GM21786 (cell line): ENCODE data around the gene ADAMTS8.

Source experiments
- ATAC-seq: cut with Tn5 transposase; IDR thresholded peaks from one replicate; pipeline ENCODE4 v1.9.1; 2021; ENCODE audit not compliant: unreplicated experiment

Gene ADAMTS8

DNA sequence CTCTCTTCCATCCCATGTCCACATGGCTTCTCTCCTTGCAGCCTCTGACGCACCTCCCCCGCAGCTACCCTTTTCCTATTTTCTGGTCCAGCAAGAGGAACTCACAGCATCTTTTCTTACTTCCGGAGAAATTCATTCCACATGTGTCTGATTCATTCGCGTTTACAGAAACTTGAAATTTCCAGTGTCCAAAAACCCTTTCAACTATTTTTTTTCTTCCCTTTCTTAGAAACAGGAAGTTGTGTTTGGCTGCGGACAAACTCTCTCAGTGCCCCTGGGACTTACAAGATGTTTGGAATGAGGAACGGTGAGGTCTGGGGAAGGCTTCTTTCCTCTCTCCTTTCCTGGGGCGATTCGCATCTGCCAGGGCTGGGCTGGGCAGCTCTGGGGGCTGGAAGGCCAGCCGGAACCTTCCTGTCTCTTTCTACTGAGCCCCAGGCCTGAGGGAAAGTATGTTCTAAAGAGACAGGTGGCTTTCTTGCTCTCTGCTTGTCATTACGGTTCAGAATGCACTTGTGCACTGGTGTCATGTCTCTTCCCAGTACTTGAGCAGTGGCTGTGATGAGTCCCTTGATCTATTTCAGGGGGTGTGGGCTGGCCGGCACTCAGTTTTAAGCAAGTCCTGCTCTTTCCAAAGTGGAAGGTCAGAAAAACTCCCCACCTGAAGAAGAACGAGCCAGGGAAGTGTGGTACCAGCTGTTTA, 27.5 kb downstream of the ADAMTS8 start:
- no peak for ATAC-seq

DNA sequence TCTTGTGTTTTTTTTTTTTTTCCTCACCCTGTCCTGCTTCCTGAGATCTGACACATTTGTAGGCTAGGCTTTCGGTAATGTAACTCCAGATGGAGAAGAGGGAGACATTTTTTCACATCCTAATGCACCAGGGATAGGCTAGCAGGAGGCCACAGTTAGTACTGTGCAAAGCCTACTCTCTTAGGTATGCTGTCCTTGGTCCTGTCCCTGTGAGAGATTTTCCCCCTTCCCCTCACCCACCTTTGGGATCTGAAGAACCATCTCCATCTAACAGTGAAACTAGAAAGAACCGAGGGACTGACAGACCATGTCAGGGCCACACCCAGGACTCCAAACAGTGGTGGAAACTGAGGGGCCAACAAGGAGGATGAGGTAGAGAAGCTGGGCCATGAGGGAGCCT, 29.2 kb downstream of the ADAMTS8 start:
- ATAC-seq = no peak

DNA sequence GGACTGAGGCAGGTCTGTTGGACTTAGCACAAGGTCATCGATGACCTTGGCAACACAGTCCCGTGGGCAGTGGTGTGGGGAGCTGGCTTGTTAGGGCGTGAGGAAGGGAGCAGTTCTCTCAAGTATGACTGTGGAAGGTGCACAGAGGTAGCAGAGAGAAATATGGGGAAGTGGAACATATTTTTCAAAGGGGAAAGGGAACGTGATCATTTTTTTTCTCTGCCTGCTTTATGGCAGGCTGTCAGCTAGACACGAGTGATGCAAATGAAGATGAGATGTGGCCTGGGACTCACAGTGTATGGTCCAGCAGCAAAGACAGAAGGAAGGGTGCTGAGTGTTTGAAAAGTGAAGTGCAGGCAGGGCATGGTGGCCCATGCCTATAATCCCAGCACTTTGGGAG, 30.6 kb downstream of the ADAMTS8 start:
- no peak for ATAC-seq

DNA sequence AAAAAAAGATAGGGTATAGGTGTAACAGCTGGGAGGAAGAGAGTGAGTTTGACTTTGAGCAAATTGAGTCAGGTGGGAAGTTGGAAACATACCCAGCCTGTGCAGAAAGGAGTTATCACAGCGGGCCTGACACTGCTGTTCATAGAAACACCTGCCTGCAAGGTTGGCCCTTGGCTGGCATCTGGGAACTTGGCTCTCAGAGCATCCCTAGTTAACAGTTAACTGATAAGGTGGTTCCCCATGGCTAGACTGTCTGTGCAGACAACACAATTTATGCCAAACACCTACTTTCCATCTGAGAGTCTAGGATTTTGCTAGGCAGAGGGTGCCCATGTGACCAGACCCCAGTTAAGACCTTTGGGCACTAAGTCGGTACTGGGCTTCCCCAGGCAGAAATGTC, 31.4 kb downstream of the ADAMTS8 start:
- ATAC-seq = no peak

DNA sequence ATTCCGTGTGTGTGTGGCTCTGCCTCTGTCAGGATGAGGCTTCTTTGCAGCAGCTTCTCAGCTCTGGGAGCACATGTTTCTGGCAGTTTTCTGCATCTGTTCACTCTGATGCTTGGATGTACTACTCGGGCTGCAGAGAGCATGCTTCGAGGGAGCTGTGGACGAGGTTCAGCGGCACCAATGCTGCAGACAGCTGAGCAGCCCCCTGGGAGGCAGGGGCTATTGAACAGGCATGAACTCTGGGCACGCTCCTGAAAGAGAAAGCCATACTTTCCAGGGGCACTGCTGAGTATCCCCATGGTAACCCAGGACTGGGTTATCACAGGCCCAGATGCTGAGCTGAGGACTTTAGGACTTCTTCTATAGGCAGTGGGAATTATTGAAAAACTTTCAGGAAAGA, 33.8 kb downstream of the ADAMTS8 start:
- ATAC-seq = no peak

DNA sequence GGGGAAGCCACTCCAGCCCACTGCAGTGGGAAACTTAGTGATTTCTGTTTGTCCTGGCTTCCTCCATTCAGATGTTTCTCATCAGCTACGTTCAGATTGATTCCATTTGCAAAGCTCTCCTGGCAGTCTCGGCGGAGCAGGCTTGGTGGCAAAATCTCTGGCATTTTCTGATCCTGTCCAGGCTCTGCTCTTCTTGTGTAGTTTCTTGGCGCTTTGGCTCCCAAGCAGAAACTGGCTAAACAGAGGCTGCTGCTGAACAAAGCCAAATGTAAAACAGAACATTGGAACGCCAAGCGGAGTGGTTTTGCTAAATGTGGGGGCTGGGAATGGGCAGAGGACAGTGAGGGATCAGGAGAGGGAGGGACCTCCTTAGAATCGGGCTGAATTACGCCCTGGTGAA, 36.7 kb downstream of the ADAMTS8 start:
- ATAC-seq = no peak

DNA sequence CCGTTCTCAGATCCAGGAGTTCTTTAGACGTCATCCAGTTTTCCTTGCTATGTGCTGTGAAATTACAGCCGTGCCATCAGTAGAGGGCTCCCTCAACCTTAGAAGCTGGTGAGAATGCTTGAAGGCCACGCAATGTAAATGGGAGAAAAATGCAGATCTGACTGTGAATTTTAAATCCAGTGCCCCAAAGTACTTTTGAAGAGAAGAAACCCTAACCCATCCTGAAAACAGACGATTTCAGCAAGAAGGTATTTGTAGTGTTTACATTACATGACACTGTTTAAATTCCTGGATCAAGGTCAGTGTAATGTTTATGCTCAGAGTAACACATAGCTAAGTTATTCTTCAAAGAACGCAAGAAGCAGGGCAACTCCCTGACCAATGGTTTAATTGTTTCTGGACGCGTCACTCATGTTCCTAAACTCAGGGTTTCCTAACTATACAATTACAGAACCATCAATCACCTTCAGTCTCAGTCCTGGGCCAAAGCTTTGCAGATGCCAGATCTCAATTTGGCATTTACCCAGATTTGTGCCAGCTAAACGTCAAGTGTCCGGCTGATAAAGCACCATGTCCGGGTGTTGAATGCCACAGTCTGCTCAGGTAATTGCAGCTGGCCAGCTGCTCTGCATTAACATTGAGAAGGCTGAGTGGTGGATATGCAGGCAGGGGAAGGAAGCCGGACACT, 38.2 kb downstream of the ADAMTS8 start:
- no peak for ATAC-seq

DNA sequence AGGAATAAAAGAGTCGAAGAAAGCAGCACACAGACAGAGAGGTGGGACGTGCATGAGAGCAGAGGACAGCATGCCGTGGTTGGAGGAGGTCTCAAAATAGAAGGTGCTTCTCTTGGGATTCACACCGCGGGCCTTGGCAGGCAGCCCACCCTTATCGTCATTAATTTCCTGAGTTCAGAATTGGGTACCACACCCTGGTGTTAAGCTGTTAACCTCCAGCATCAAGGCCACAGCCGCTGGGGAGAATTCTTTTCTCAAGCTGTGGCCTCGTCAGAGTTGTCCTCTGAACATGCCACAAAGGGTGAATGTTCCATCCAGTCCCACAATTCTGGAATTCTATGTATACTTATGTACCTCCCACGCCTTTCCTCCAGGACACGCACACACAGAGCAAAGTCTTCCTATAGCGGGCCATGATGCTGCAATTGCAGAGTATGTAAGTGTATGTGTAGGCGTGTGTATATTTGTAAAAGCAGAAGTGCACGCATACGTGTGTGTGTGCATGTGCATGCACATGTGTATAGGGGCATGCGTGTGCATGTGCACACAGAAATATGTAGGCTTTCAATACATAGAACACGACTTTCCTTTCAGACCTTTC, 39.0 kb downstream of the ADAMTS8 start:
- ATAC-seq = no peak

DNA sequence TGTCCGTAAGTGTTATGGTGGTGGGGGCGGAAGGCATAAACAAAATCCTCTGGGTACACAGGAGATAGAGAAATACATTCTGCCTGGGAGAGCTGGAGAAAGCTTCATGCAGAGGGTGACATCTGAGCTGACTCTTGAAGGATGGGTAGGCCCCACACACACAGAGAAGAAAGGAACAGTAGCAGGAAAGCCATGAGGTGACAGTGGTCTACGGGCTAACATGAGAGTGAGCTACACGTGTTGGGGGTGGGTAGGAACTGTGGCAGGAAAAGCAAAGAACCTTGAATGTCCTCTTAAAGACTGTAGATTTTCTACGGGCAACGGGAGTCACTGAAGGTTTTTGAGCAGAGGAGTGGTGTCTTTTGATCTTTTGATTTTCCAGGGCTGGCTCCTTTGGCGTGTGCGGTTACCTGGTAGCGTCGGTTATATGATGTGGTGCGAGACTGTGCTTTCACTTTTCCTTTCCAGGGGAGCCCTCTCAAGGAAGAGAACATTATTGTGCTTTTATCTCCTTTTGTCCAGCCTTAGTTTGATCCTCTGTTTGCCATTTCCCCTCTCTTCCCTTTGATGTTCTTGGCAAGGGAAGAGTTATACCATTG, 39.7 kb downstream of the ADAMTS8 start:
- ATAC-seq = no peak

DNA sequence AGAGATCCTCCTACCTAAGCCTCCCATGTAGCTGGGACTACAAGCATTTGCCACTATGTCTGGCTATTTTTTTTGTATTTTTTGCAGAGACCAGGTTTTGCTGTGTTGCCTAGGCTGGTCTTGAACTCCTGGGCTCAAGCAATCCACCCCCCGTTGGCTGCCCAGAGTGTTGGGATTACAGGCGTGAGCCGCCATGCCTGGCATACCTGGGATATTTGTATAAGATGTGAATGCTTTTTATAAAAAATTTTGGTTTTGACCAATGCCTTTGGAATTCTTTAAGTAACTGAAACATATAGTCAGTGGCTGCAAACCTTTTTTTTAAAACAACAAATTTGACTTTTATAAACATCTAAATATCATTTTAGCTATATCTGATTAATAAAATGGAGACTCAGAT, 42.4 kb downstream of the ADAMTS8 start:
- no peak for ATAC-seq

DNA sequence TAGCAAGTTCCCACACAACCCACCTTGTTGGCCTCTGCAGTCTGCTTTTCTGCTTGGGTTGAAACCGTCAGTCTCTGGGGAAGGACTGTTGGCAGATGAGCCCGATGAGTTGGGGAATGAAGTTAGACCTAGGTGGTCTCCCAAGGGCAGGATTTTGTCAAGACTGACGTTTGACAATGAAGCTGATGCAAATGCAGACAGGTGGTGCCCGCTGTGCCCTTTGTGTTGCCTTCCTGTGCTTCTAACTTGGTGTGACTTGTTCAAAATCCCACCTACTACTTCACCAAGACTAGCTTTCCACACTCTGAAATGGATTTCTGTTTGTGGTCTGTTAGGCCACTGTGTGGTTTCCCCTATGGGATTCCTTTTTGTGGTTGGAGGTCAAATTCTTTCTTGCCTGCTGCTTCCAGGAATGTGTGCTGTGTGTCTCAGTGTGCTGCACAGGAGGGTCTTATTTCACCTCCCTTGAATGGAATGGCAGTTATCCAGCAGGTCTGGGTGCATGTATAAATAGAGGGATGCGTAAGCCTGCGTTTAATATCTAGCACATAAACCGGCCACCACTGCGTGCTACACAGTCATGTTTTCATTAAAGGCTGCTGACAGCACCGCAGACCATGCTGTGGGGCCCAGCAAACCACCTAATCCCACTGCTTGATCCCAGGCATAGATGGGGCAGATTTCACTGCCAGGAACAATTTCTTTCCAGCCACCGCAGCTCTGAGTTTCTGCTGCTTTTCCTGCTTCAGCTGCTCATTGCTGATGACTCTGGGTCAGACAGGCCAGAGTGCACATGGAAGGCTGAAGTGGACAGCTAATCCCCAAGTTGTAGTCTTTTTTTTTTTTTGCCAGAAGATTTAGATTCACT, 44.8 kb downstream of the ADAMTS8 start:
- ATAC-seq = no peak

DNA sequence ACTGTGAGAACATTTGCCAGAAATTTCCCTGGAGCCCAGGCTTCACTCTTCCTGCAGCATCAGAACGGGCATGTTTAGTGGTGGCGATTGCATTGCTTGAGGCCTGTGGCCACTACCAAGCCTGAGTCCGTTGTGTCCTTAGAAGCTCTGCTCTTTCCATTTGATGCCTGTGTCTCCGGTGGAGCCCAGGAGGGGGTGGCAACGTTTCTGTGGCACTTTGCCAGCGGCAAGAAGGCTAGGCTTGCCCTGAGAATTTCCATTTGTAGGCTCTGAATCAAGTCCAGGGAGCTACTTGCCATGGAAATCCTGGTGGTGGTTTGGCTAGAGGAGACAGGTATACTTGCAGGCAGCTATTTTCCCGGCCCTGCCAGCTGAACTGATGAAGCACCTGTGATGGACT, 47.1 kb downstream of the ADAMTS8 start:
- no peak for ATAC-seq

DNA sequence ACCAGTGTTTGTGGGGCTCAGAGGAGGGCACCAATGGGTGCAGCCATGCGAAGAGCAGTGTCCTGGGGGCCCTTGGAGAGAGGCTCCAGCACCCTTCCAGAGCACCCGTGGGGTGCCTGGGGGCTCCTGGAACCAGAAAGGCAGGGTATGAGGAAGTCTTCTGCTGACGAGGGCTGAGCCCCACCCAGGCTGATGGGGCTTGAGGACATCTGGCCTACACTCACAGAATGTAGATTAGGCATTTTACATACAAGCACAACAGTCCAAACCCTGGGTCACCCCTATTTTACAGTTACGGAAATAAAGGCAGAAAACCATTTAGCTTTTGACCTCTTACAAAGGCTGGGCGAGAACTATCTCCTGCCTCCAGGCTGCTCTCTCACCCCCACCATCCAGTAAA, 47.6 kb downstream of the ADAMTS8 start:
- no peak for ATAC-seq

DNA sequence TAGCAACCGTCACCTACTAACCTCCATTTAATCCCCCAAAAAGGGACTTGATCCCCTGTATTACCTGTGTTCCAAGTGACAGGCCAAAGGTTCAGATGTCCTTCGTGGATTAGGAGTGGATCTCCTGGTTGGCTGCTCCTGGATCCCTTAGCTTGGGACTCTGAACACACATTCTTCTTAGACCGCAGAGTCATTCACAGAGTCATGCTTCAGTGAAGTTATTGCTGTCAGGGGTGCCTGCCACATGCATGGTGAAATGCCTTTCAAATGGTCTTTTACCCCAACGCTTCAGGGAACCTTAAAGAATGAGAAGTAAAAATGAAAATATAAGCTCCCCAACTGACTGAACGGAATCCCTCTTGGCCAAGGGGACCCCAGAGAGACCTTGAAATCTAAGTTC, 49.1 kb downstream of the ADAMTS8 start:
- no peak for ATAC-seq

DNA sequence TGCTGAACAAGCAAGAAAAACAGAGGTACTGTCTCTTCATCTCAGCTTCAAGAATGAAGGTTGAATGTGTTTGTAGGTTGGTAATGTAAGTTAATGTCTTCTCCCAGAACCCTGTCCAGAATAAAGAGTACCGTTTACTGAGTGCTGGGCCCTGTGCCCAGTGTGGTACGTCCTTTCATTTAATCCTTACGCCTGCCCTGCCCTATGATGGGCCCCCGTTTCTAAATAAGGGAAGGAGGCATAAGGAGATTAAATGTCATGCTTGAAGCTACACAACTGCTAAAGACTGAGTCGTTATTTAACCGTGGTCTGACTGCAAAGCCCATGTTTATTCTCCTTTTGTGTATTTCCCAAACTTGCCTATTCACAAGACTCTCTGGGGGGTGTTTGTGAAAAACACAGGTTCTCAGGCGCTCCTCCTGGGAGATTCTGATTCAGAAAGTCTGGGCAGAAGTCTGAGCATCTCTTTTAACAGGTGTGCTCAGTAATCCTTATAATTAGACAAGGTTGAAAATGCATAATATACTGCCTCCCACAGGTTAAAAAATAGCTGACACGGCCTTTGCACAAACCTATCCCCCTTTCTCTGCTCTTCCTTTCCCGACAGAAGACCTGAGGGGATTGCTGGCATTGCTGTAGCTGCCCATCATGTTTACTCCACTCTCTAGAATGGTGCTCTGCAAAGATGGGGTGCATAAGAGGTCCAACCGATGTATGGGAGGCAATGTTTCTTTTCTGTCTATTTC, 57.4 kb downstream of the ADAMTS8 start:
- no peak for ATAC-seq

DNA sequence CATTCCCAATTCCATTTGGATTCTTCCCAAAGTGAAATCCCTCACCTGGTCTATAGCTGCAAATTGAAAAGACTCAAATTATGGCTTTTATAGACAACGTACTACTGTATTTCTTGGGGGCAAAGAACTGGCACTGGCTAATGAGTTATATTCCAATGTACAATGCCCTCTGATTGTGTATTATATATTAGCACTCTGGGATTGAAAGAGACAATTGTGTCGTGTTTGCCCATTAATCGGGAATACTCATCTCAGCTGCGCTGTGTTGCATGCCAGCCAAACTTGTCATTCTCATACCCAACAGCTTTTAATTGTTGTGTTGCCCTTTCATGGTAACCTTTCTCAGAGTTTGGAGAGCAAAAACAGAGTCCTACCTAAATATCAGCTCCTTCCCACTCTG, 58.7 kb downstream of the ADAMTS8 start:
- ATAC-seq = no peak

DNA sequence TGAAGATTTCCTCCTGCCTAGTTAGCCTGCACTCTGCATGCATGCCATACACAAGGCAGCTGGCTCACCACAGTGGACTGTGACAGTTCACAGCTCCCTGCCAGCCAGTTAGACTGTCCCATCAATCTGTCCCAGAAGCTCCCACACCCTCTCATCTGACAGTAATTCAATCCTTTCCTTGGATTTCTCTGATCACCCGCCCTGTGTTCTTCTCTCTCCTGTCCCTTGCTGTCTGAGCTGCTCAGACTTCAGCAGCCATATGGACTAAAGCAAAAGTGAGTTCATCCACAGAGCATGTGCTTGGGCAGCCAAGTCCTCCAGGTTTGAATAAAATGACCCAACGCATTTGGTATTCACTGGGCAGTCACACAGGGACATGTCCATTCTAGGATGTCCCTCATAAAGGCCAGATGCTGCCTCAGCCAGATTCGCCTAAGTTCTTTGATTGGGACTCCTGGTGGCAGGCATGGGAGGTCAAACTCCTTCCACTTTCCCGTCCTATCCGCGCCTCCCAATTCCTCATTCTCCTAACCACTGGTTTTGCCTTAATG, 59.2 kb downstream of the ADAMTS8 start:
- ATAC-seq = no peak

DNA sequence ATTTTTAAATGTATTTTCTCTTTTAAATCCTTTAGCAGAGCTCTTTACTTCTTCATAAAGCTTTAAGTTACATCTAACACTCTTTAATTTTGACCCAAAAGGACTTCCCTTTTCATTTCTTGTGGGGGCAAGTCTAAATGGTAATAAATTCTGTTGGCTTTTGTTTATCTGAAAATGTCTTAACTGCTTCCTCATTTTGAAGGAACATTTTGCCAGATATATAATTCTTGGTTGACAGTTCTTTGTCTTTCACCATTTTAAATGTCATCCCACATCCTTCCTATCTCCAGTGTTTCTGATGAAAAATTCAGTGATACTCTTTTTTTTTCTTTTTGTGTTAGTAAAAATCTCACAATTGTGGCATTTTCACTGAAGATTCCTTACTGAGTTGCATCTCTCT, 69.0 kb downstream of the ADAMTS8 start:
- no peak for ATAC-seq

DNA sequence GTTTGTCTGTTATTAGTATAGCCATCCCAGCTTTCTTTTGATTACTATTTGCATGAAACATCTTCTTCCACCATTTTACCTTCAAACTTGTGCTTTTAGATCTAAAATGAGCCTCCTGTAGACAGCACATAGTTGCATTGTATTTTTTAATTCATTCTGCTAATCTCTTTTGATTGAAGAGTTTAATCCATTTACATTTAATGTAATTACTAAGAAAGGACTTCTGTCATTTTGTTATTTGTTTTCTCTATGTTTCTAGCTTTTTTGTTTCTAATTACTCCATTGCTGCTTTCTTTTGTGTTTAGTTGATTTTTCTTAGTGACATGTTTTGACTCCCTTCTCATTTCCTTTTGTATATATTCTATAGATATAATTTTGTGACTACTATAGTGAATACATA, 70.0 kb downstream of the ADAMTS8 start:
- ATAC-seq = no peak
